KOPT-K1 (cell line): ENCODE data around the gene COL1A1.

Experiments
- H3K27ac ChIP-seq: fragments of 200-600 bp; sonication (generic); 2 replicates; pipeline ENCODE4 v1.5.1; 2016; ENCODE audit warnings: antibody characterized with exemption, mild to moderate bottlenecking, low read depth, low read length; ENCODE audit not compliant: poor library complexity, severe bottlenecking
- H3K36me3 ChIP-seq: fragments of 200-600 bp; sonication (generic); 2 replicates; pipeline ENCODE4 v1.5.1; 2017; ENCODE audit warnings: antibody characterized with exemption, mild to moderate bottlenecking, low read length, moderate library complexity; ENCODE audit not compliant: insufficient read depth
- H3K9me3 ChIP-seq: fragments of 200-600 bp; sonication (generic); 2 replicates; pipeline ENCODE4 v1.5.1; 2017; ENCODE audit warnings: antibody characterized with exemption, low read length, mild to moderate bottlenecking; ENCODE audit not compliant: insufficient read depth, poor library complexity, severe bottlenecking

COL1A1 gene

GRCh38 chr17:50207792-50208567, 6.5 kb upstream of the COL1A1 start:
- no peaks in the 10 kb centered on the region for H3K9me3 ChIP-seq
- H3K36me3 ChIP-seq = no peaks in the 10 kb centered on the region
- H3K27ac ChIP-seq = no peak overlapping the region

GRCh38 chr17:50207315-50207714, 5.9 kb upstream of the COL1A1 start:
- H3K27ac ChIP-seq = no peak overlapping the region

GRCh38 chr17:50206604-50207293, 5.3 kb upstream of the COL1A1 start:
- Histone ChIP-seq H3K36me3 (no peaks in the 10 kb centered on the region), H3K9me3 (no peaks in the 10 kb centered on the region), H3K27ac (no peak overlapping the region)

More at GRCh38 chr17:50207315-50207714, 5.9 kb upstream of the COL1A1 start:
- no peaks in the 10 kb centered on the region for H3K36me3 ChIP-seq
- H3K9me3 ChIP-seq = no peaks in the 10 kb centered on the region

- Histone ChIP-seq H3K27ac (no peak overlapping the region), H3K9me3 (no peaks in the 10 kb centered on the region), H3K36me3 (no peaks in the 10 kb centered on the region)
Measured at GRCh38 chr17:50205963-50206505, 4.6 kb upstream of the COL1A1 start.

- no peak overlapping the region for H3K27ac ChIP-seq
- no peaks in the 10 kb centered on the region for H3K36me3 ChIP-seq
- no peaks in the 10 kb centered on the region for H3K9me3 ChIP-seq
Measured at GRCh38 chr17:50205111-50205962, 3.9 kb upstream of the COL1A1 start.

- Histone ChIP-seq H3K36me3 (no peaks in the 10 kb centered on the region), H3K9me3 (no peaks in the 10 kb centered on the region), H3K27ac (no peak overlapping the region)
Measured at GRCh38 chr17:50204431-50204830, 3.0 kb upstream of the COL1A1 start.

- Histone ChIP-seq H3K9me3 (no peaks in the 10 kb centered on the region), H3K27ac (no peak overlapping the region), H3K36me3 (no peaks in the 10 kb centered on the region)
Measured at GRCh38 chr17:50203604-50204345, 2.3 kb upstream of the COL1A1 start.

- Histone ChIP-seq H3K36me3 (no peaks in the 10 kb centered on the region), H3K27ac (no peak overlapping the region), H3K9me3 (no peaks in the 10 kb centered on the region)
Measured at GRCh38 chr17:50203086-50203485, 1.7 kb upstream of the COL1A1 start.

- Histone ChIP-seq H3K9me3 (no peaks in the 10 kb centered on the region), H3K27ac (no peak overlapping the region), H3K36me3 (no peaks in the 10 kb centered on the region)
Measured at GRCh38 chr17:50200457-50201275, 765 bp downstream of the COL1A1 start.

GRCh38 chr17:50199803-50200456, 1.5 kb downstream of the COL1A1 start:
- Histone ChIP-seq H3K36me3 (no peaks in the 10 kb centered on the region), H3K27ac (no peak overlapping the region)

GRCh38 chr17:50199211-50199802, 2.1 kb downstream of the COL1A1 start:
- Histone ChIP-seq H3K27ac (no peak overlapping the region), H3K36me3 (no peaks in the 10 kb centered on the region), H3K9me3 (no peaks in the 10 kb centered on the region)

More at GRCh38 chr17:50199803-50200456, 1.5 kb downstream of the COL1A1 start:
- H3K9me3 ChIP-seq = no peaks in the 10 kb centered on the region

- Histone ChIP-seq H3K27ac (no peak overlapping the region), H3K36me3 (no peaks in the 10 kb centered on the region), H3K9me3 (no peaks in the 10 kb centered on the region)
Measured at GRCh38 chr17:50198026-50198669, 3.3 kb downstream of the COL1A1 start.

- no peak overlapping the region for H3K27ac ChIP-seq
- no peaks in the 10 kb centered on the region for H3K36me3 ChIP-seq
- no peaks in the 10 kb centered on the region for H3K9me3 ChIP-seq
Measured at GRCh38 chr17:50196826-50197225, 4.6 kb downstream of the COL1A1 start.
